GM18511 (cell line): ENCODE measurements around the gene RNF150.

ENCODE experiments used
- ATAC-seq: cut with Tn5 transposase; IDR thresholded peaks from one replicate; pipeline ENCODE4 v1.9.1; 2021; ENCODE audit warnings: mild to moderate bottlenecking, moderate library complexity; ENCODE audit not compliant: unreplicated experiment

RNF150 gene

DNA sequence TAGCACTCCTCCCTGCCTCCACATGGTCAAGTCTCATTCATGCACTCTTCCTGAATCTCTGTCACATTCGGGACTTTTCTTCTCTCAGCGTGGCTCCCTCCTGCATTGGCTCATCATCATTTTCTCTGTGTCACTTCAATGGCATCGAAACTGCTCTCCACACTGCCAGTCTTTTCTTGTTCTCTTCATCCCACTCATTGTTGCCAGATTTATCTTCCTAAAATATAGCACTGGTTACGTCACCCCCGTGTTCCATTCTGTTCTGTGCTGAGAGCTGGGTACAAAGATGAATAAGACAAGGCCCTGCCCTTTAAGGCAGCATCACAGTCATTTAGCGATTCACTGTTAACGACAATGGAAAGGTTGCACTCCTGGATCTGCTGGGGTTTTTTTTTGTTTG lies 202.7 kb downstream of the RNF150 start:
- no peak for ATAC-seq

DNA sequence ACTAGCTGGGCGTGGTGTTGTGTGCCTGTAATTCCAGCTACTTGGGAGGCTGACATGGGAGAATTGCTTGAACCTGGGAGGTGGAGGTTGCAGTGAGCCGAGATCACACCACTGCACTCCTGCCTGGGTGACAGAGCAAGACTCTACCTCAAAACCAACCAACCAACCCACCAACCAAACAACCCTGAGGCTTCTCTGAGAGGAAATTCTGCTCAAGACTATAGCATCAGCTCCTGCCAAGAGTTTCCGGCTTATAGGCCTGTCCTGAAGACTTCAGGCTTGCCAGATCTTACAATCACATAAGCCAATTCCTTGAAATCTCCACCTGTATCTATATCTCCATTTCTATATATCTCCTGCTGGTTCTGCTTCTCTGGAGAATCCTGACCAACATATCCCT lies 203.3 kb downstream of the RNF150 start:
- ATAC-seq, result no peak

- ATAC-seq, result no peak
Observed at GRCh38 chr4:140928880-140929279, 204.4 kb downstream of the RNF150 start.

- ATAC-seq, result no peak
Observed at GRCh38 chr4:140926672-140927071, 206.6 kb downstream of the RNF150 start.

DNA sequence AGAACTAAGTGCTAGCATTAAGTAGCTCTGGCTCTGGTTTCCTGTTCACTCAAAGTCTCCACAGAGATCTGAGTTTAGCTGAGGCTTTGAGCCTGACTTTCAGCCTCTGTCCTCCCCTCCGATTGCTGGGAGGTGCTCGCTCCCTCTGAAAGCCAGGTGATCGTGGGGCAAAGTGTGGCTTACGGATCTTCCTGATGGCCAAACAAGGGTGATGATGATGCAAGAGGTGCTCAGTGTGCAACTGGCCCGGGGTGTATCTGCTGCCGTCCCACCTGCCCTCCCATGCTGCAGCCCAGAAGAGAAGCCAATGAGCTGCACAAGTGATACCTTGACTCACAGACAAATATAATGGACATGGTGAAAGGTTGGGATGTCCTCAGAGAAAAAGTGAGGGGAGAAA lies 207.9 kb downstream of the RNF150 start:
- no peak for ATAC-seq

- ATAC-seq, result no peak
Observed at GRCh38 chr4:140924761-140925392, 208.4 kb downstream of the RNF150 start.

DNA sequence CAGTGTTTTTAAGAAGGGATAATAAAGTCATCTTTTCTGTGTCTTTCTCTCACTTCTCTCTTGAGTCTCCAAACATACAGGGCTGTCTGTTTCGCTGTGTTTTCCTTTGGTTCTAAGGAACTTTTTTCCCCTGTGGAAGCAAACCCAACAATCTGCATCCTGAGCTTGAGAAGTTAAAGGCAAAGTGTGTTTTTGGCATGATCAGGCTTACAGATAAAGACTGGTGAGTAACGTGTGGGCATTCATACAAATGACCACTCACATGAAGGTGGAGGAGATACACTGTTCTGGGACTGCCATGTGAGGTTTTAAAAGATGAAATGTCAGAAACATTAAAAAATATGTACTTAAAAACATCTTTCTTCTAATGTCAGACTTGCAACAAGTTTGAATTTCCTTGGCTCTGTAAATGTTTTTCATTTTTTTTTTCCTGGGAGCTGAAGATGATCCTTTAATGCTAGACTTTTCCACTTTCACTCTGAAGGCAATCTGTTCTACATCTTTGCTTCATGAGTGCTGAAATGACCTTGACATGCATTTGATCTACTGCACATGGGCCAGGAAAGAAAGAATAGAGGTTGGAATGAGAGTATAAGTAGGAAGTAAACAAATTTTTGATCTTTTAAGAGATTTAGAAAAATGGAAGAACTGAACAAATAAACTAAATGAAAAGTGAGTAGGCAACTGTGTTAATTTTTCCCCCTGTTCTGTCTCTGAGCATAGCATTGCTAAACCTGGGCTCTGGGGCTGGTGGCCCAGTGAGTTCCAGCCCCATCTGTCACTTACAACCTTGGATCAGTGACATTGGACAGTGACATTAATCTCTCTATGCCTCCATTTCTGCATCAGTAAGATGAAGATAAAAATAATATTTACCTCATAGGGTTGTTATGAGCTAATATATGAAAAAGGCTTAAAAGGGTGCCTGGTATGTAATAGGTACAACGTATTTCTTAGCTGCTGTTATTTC lies 226.0 kb downstream of the RNF150 start:
- ATAC-seq, result no peak

DNA sequence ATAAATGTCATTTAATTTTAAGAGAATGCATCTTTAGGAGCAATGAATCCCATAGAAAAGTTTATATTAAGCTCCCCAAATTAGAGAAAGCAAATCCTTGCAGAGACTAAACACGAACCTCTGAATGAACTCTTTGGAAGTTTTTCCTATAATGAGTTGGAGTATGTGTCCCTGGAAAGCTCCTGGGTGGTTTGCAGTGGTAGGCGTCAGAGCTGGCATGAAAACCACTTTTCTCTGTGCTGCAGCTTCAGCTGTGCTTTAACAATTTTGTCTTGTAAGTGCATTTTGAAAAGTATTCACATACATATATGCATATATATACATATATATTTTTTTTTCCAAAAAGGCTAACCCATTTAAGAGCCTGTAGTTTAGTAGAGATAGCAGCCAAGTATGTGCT lies 228.4 kb downstream of the RNF150 start:
- no peak for ATAC-seq

DNA sequence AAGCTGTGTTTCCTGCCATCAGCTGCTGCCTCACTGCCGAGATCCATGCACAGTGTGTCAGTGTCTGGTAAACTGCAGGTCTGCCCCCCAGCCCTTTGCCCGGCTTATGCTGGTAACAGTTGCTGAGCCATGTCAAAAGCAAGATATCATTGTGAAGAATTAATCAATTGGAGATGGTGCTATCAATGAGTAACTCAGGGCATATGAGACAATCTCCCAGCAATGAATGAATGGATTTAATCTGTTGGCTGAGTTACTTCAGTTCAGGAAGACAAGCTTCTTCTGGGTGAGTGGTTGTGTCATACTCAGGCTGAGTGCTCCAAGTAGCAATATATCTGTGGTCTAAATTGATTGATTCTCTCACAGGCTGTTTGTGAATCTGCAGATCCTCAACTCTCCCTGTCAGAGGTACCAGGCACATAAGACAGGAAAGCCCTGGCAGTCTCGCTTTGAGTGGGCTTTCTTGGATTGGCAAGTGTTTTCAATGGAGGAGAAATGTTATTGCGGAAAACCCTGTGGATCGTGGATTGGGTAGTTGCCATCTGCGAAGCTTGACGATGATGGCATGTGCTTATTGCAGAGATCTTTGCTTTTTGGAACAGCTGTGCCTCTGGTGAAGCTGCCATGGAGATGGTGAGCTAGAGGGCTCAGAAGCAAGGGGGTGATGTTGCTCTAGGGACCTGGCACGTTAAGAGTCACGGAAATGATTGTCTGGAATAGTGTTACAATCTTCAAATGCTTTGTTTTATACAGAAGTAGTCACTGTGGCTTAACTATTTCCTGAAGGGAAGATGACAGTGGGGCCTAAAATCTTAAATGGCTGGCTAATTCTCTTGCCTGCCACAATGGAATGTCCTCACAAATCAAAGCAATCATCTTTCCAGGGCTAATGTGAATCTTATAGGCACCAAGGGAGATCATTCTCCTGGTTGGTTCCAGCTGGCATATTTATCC lies 229.5 kb downstream of the RNF150 start:
- ATAC-seq, result no peak

DNA sequence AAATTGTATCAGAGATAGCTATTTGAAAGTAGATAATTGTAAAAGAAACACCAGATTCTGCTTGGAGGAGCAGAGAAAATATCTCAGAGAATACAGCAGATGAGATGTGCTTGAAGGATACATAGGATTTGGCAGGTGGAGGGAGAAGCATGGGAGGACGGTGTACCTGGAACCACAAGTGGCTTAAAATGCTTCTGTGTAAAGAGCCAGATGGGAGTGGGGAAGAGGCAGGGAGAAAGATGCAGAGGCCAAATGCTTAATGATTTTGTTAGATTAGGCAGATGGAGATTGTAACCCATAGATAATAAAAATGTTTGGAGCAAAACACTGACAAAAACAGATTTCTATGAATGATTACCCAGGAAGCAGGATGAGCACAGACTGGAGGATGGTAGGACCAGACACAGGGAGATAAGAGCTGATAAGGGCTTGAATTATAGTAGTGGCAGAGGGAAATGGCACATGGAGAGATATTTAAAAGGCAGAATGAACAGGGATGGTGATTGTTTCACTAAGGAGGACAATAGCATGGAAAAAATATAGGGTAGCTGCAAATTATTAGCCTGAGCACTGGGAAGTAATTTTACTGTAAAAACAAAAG lies 231.4 kb downstream of the RNF150 start:
- ATAC-seq, result no peak

DNA sequence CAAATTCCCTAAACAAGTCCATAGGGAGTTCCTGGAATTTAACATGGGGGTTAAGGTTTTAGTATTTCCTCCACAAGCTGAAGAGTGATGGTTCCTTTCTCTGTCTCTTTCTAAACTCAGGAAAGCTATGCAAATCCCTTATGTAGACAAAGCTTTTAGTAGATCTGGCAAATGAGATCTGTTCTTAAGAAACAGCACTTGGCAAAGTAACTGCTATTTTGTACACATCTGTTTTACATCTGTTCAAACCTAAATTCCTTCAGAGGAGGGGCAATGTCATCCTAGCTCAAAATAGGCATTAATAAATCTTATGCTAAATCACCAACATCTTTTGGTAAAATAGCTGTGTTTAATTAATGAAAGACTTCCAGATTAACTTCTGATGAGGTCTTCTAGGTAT lies 239.3 kb downstream of the RNF150 start:
- ATAC-seq, result no peak

DNA sequence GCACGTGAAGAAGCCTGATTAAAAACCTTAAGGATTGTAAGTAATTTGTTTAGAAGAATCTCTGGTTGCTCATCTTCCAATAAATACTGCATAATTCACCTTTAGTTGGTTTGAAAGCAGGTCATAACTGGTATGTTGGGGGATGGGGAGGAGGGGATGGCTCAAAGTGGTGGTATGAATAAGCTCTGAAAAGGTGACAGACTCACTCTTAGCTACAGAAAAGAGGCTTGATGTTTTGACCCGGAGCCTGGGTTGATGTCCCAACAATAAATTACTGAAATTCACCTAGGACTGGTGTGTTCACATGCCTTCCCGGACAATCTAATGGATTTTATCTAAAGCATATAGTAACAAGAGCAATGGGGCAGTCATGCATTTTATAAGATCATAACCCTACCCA lies 245.2 kb downstream of the RNF150 start:
- no peak for ATAC-seq

GRCh38 chr4:140887467-140887866 lies 245.8 kb downstream of the RNF150 start:
- no peak for ATAC-seq

DNA sequence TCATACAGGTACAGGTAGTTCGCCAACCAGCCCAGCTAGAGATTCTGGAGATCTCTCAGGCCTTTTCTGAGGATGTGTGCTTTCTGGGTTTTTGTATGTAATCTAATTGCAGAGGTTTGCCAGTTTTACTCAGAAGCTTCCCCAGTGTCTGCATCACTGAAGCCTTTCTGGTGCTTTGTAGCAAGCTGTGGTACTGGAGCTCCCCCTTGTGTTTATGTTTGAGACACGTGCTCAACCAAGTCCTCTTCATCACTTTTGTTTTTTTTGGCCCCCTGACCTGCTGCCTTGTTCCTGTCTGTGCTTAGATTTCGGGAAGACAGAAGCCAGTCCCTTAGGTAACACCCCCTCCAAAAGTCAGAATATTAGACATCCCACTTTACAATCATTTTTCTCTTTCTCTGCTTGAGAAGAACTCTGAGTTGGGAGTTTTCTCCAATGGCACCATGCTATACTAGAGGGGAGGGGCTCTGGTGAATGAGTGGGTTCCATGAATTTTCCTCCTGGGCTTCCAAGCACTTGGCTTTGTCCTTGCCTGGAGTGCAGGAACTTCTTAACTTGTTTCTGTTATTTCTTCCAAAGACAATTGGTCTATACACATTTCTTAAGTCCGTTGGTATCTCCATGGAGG lies 248.7 kb downstream of the RNF150 start:
- peak; percentile 91 for ATAC-seq

DNA sequence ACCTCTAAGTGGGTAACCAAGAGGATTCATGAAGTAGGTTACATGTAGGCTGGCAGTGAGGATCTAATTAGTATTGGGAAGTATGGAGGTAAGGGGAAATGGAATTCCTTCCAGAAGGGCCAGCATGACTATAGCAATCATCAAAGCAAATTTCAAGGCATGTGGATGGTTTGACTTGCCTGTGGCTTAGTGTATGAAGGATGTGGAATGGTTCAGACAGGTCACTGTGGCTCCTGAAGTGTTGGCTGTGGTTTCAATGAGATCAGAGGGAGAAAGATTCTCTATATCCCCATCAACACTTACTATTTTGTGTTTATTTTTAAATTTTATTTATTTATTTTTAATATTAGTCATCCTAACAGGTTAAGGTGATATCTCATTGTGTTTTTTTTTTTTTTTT lies 255.5 kb downstream of the RNF150 start:
- ATAC-seq, result no peak

DNA sequence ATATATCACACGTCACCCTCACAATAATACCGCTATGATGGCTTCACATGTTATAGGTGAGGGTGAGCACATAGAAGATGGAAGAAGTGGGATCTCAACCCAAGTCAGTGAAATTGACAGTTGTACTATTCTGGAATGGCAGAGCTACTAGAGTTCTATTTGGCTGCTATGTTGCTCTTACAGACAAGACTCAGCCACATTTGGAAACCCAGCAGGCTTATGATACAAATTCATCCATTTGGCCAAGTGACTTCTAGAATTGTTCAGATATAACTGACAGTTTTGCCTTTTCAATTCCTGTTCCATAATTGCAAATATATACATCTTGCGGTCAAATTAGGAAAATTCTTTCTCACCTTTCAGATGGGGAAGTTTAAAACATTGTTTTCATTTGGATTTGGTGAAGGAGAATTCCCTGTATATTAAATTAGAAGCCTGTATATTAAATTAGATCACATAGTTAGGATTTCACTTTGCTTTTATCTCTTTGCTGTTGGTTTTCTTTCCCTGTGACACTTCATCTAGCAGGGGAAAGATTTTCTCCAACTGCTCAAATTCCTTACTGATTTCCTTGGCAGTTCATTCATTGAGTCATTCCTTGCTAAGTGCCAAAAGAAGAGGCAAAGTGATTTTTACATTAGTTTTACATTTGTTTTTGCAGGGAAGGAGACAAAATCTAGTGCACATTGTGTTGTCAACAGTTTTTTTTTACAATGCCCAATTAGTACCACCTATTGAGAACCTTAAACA lies 256.5 kb downstream of the RNF150 start:
- no peak for ATAC-seq

GRCh38 chr4:140875746-140876452 lies 257.4 kb downstream of the RNF150 start:
- ATAC-seq, result no peak

GRCh38 chr4:140874056-140874455 lies 259.2 kb downstream of the RNF150 start:
- ATAC-seq, result no peak

DNA sequence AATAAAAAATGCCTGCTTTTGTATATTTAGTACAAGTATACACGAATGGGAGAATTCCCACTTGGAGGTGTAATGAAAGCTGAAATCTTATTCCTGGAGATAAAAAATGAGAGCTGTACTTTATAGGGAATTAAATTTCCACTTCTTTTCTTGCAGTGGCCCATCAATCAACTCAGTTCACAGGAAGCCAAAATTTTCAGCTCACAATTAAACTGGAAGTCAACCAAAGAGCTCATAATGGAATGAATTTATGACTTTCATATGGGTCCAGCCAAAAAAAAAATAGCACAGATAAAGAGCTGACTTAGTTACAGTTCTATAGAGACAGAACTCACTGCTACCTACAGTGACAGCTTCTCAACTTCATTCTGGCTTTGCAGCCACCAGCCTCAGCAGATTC lies 261.9 kb downstream of the RNF150 start:
- no peak for ATAC-seq
